SH-SY5Y (cell line): ENCODE measurements around the gene KCNJ15.

Source experiments
- GATA2 ChIP-seq: IDR thresholded peaks from 2 replicates; pipeline ENCODE4 v1.6.1; 2011; ENCODE audit warnings: mild to moderate bottlenecking, low read depth, low read length
- GATA3 ChIP-seq: IDR thresholded peaks from 2 replicates; pipeline ENCODE4 v1.6.1; 2011; ENCODE audit warnings: low read depth, mild to moderate bottlenecking, low read length, moderate library complexity

DNA sequence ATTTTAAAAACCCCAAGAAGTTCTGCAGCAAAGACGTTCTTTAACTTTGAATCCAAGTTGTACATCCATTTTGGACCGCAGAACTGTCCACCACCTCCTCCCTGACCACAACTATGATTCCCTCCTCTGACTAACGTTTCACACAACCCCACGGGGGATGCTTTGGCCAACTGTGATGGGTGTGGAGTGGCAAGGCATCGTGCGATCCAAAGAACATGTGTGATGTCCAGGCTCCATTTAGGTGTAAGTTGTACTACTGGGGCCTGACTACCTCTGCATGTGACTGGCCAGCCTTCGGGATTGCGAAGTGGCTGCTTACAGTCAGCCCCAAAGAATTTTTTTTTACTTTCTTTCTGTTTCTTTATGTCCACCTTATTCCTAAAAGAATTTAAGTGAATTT is 6.7 kb downstream of the KCNJ15 start:
- TF ChIP-seq GATA2 (no peak), GATA3 (no peak)
